IMR-90 (cell line): ENCODE results near the gene ERG. TPM values are rescaled to one million over a fixed set of nuclear protein-coding genes. Genes with fewer than 3 reads are reported as not detected.

Source experiments
- ATAC-seq: fragments of 200-7000 bp; cut with Tn5 transposase; 2 replicates; pipeline ENCODE4 v1.9.1; 2020; ENCODE audit warnings: low read depth, mild to moderate bottlenecking, moderate library complexity
- BruUV-seq: library from RNA; stranded (reverse); fragments of 400-500 nt; replicated peaks from 2 replicates; lab custom pipeline; 2021; lab: Mats Ljungman, UMichigan
- CTCF ChIA-PET: fragments of 300-600 bp; formaldehyde crosslinking; extraction: SDS; loops from one replicate; lab custom pipeline; 2021; ENCODE audit warnings: antibody characterized with exemption; lab: Yijun Ruan, JAX
- POLR2A ChIA-PET: fragments of 300-600 bp; sonication (Branson Sonifier 250); formaldehyde crosslinking; loops from one replicate; lab custom pipeline; 2022; ENCODE audit warnings: antibody characterized with exemption; ENCODE audit not compliant: unreplicated experiment; lab: Charles Lee
- DNase-seq: peaks from one replicate; pipeline ENCODE4 v3.0.0; 2013
- H2AFZ ChIP-seq: replicated peaks from 2 replicates; pipeline ENCODE3; 2013; ENCODE audit warnings: low read length, mild to moderate bottlenecking; ENCODE audit not compliant: poor library complexity
- H2AK5ac ChIP-seq: 2 replicates; pipeline ENCODE4 v1.6.1; 2013; ENCODE audit warnings: low read depth, low read length, inconsistent platforms
- H2AK9ac ChIP-seq: replicated peaks from 2 replicates; pipeline ENCODE3; 2013; ENCODE audit warnings: mild to moderate bottlenecking, low read depth, low read length, moderate library complexity; ENCODE audit not compliant: poor library complexity
- H2BK120ac ChIP-seq: 2 replicates; pipeline ENCODE4 v1.6.1; 2013; ENCODE audit warnings: low read depth, low read length, inconsistent platforms
- H2BK15ac ChIP-seq: 3 replicates; pipeline ENCODE4 v1.6.1; 2013; ENCODE audit warnings: low read depth, low read length, inconsistent platforms
- H2BK20ac ChIP-seq: 2 replicates; pipeline ENCODE4 v1.6.1; 2013; ENCODE audit warnings: low read depth, mild to moderate bottlenecking, inconsistent platforms, low read length, moderate library complexity
- H2BK5ac ChIP-seq: 2 replicates; pipeline ENCODE4 v1.6.1; 2013; ENCODE audit warnings: mild to moderate bottlenecking, low read depth, low read length, inconsistent platforms; ENCODE audit not compliant: poor library complexity, severe bottlenecking
- H3K14ac ChIP-seq: replicated peaks from 2 replicates; pipeline ENCODE4 v1.6.1; 2013; ENCODE audit warnings: low read depth, low read length, inconsistent platforms
- H3K18ac ChIP-seq: 2 replicates; pipeline ENCODE4 v1.6.1; 2013; ENCODE audit warnings: low read depth, low read length, control low read depth
- H3K23ac ChIP-seq: 2 replicates; pipeline ENCODE4 v1.6.1; 2013; ENCODE audit warnings: low read depth, low read length, inconsistent platforms
- H3K27ac ChIP-seq: 2 replicates; pipeline ENCODE4 v1.5.1; 2013; ENCODE audit warnings: mild to moderate bottlenecking, control low read depth, low read length; ENCODE audit not compliant: insufficient read depth
- H3K27me3 ChIP-seq: 2 replicates; pipeline ENCODE4 v1.6.1; 2013; ENCODE audit warnings: low read length; ENCODE audit not compliant: control insufficient read depth, insufficient read depth
- H3K36me3 ChIP-seq: 2 replicates; pipeline ENCODE4 v1.6.1; 2013; ENCODE audit warnings: low read length, mixed read lengths; ENCODE audit not compliant: control insufficient read depth, insufficient read depth
- H3K4ac ChIP-seq: 2 replicates; pipeline ENCODE4 v1.6.1; 2013; ENCODE audit warnings: low read depth, low read length, inconsistent platforms
- H3K4me1 ChIP-seq: 2 replicates; pipeline ENCODE4 v1.6.1; 2013; ENCODE audit warnings: low read length, mixed read lengths; ENCODE audit not compliant: control insufficient read depth, insufficient read depth
- H3K4me2 ChIP-seq: 2 replicates; pipeline ENCODE4 v1.6.1; 2013; ENCODE audit warnings: low read depth, mild to moderate bottlenecking, control low read depth, low read length, moderate library complexity
- H3K4me3 ChIP-seq: 2 replicates; pipeline ENCODE4 v1.5.1; 2013; ENCODE audit warnings: low read depth, mild to moderate bottlenecking, control low read depth, low read length, moderate library complexity; ENCODE audit not compliant: insufficient read depth
- H3K56ac ChIP-seq: 2 replicates; pipeline ENCODE4 v1.6.1; 2013; ENCODE audit warnings: low read length, inconsistent platforms; ENCODE audit not compliant: insufficient read depth; ENCODE audit errors: extremely low read depth
- H3K79me1 ChIP-seq, 2 experiments: 2 replicates each; pipeline ENCODE4 v1.6.1; 2013; ENCODE audit warnings: low read length in 2 of 2, inconsistent platforms in 1 of 2, low read depth in 1 of 2
- H3K9ac ChIP-seq: 2 replicates; pipeline ENCODE4 v1.6.1; 2013; ENCODE audit warnings: low read depth, low read length, control low read depth
- H3K9me1 ChIP-seq: 2 replicates; pipeline ENCODE4 v1.6.1; 2013; ENCODE audit warnings: low read length, inconsistent platforms; ENCODE audit not compliant: insufficient read depth
- H3K9me3 ChIP-seq: 2 replicates; pipeline ENCODE4 v1.6.1; 2013; ENCODE audit warnings: low read length; ENCODE audit not compliant: control insufficient read depth, insufficient read depth
- H4K20me1 ChIP-seq: 2 replicates; pipeline ENCODE4 v1.6.1; 2013; ENCODE audit warnings: low read length, inconsistent platforms; ENCODE audit not compliant: insufficient read depth
- H4K5ac ChIP-seq: 2 replicates; pipeline ENCODE4 v1.6.1; 2013; ENCODE audit warnings: mild to moderate bottlenecking, low read depth, low read length, control low read depth
- H4K8ac ChIP-seq, 2 experiments: 2 replicates each; pipeline ENCODE4 v1.6.1; 2013; ENCODE audit warnings: low read depth in 2 of 2, low read length in 2 of 2, control low read depth in 1 of 2, inconsistent platforms in 1 of 2
- H4K91ac ChIP-seq: 2 replicates; pipeline ENCODE4 v1.6.1; 2013; ENCODE audit warnings: low read depth, low read length, inconsistent platforms; ENCODE audit not compliant: insufficient read depth
- BHLHE40 ChIP-seq: fragments of 150-350 bp; IDR thresholded peaks from 2 replicates; pipeline ENCODE4 v1.6.1; 2016; ENCODE audit warnings: mild to moderate bottlenecking, low read depth, low read length
- CHD1 ChIP-seq: IDR thresholded peaks from 2 replicates; pipeline ENCODE4 v1.6.1; 2012; ENCODE audit warnings: low read depth, low read length, improper control_type of control experiment
- ELK1 ChIP-seq: fragments of 150-350 bp; IDR thresholded peaks from 2 replicates; pipeline ENCODE4 v1.6.1; 2016; ENCODE audit warnings: low read depth, mild to moderate bottlenecking, low read length, moderate library complexity, borderline replicate concordance
- FOS ChIP-seq: fragments of 150-350 bp; IDR thresholded peaks from 2 replicates; pipeline ENCODE4 v1.6.1; 2016; ENCODE audit warnings: low read depth, low read length
- MAFK ChIP-seq: IDR thresholded peaks from 2 replicates; pipeline ENCODE4 v1.6.1; 2012; ENCODE audit warnings: low read depth, low read length, improper control_type of control experiment
- MAZ ChIP-seq: IDR thresholded peaks from 2 replicates; pipeline ENCODE4 v1.6.1; 2012; ENCODE audit warnings: low read depth, mild to moderate bottlenecking, low read length, improper control_type of control experiment, moderate library complexity, borderline replicate concordance
- MXI1 ChIP-seq: IDR thresholded peaks from 2 replicates; pipeline ENCODE4 v1.6.1; 2012; ENCODE audit warnings: low read depth, mild to moderate bottlenecking, low read length, moderate library complexity, borderline replicate concordance
- NFE2L2 ChIP-seq: fragments of 150-350 bp; IDR thresholded peaks from 2 replicates; pipeline ENCODE4 v1.6.1; 2016; ENCODE audit warnings: low read depth, mild to moderate bottlenecking, low read length
- POLR2A ChIP-seq: IDR thresholded peaks from 2 replicates; pipeline ENCODE4 v1.6.1; 2012; ENCODE audit warnings: mild to moderate bottlenecking, low read depth, low read length
- RAD21 ChIP-seq: IDR thresholded peaks from 2 replicates; pipeline ENCODE4 v1.6.1; 2012; ENCODE audit warnings: low read length, improper control_type of control experiment
- RCOR1 ChIP-seq: IDR thresholded peaks from 2 replicates; pipeline ENCODE4 v1.6.1; 2012; ENCODE audit warnings: mild to moderate bottlenecking, low read length, improper control_type of control experiment; ENCODE audit not compliant: insufficient replicate concordance
- RFX5 ChIP-seq: IDR thresholded peaks from 2 replicates; pipeline ENCODE4 v1.8.0; 2012; ENCODE audit warnings: low read depth, mild to moderate bottlenecking, low read length, moderate library complexity
- SMC3 ChIP-seq: fragments of 150-350 bp; IDR thresholded peaks from 2 replicates; pipeline ENCODE4 v1.6.1; 2016; ENCODE audit warnings: low read depth, mild to moderate bottlenecking, antibody characterized with exemption, low read length, moderate library complexity
- USF2 ChIP-seq: fragments of 150-350 bp; IDR thresholded peaks from 2 replicates; pipeline ENCODE4 v1.6.1; 2017; ENCODE audit warnings: mild to moderate bottlenecking, antibody characterized with exemption, low read length, low read depth
- WGBS, 2 experiments: methylation state at CpG; one replicate each; pipeline versions ENCODE4 v1.1.5 to v1.1.7; 2013; ENCODE audit warnings: missing lambda C conversion rate in 2 of 2; ENCODE audit not compliant: insufficient read length in 1 of 2; ENCODE audit errors: extremely low coverage in 2 of 2; 5-methylcytosine and 5-hydroxymethylcytosine counted together
- dilution Hi-C: fragments of 300-500 bp; cut with HindIII; formaldehyde crosslinking; loops from one replicate; pipeline ENCODE4 v1.14.3; 2018; ENCODE audit warnings: low sequenced_read_pairs; ENCODE audit not compliant: unreplicated experiment
- in situ Hi-C: fragments of 300-500 bp; cut with MboI; formaldehyde crosslinking; loops from 3 replicates; pipeline ENCODE4 v1.14.3; 2019; ENCODE audit warnings: low sequenced_read_pairs, inconsistent platforms, mixed read lengths
- intact Hi-C: fragments of 100-400 bp; cut with micrococcal nuclease; formaldehyde crosslinking; loops from 2 replicates; pipeline ENCODE4 v1.10.0; 2022
- polyA plus RNA-seq, 3 experiments: library from polyadenylated mRNA; depleted of rRNA; stranded (reverse); fragments of >200 nt; gene quantifications; 2 replicates each; pipeline ENCODE4 v1.2.3, GENCODE V29; 2012; ENCODE audit warnings: low replicate concordance in 1 of 3
- total RNA-seq: library from RNA; depleted of rRNA; stranded (reverse); fragments of >200 nt; gene quantifications from 2 replicates; pipeline ENCODE4 v1.2.3, GENCODE V29; 2012
- TF ChIP-seq, protein P1 (sequence below): conservative IDR thresholded peaks from 2 replicates; pipeline ENCODE4 v1.5.1; 2012; ENCODE audit warnings: mild to moderate bottlenecking, low read depth, low read length, improper control_type of control experiment

ERG gene
- total and polyA plus RNA-seq, 2 of the 4 experiments (the other 2 are of a cell fraction) = not detected

- no TSS peak for BruUV-seq
- H4K8ac ChIP-seq = no peak overlapping the region
- no peak overlapping the region for H3K27ac ChIP-seq
- H3K14ac ChIP-seq = no peak overlapping the region
- POLR2A ChIA-PET = no interaction called here
- intact Hi-C loops = no loop called here
- no peak overlapping the region for H3K56ac ChIP-seq
- DNase-seq (no peak), ATAC-seq (no peak)
- no peak overlapping the region for H2BK20ac ChIP-seq
- in situ Hi-C loops = no loop called here
- no peak overlapping the region for H2BK5ac ChIP-seq
- H3K9ac ChIP-seq = no peak overlapping the region
- no peak overlapping the region for H2AFZ ChIP-seq
- H3K36me3 ChIP-seq = no peaks in the 10 kb centered on the region
- H3K9me1 ChIP-seq = no peaks in the 10 kb centered on the region
- CTCF ChIA-PET = no interaction called here
- H4K5ac ChIP-seq = no peak overlapping the region
- no peaks in the 10 kb centered on the region for H3K9me3 ChIP-seq
- no peak overlapping the region for H2BK15ac ChIP-seq
- no peak overlapping the region for H3K4me2 ChIP-seq
- H3K23ac ChIP-seq = no peak overlapping the region
- no peaks in the 10 kb centered on the region for H4K20me1 ChIP-seq
- no peaks in the 10 kb centered on the region for H3K4me1 ChIP-seq
- no peak overlapping the region for H2AK9ac ChIP-seq
- H2AK5ac ChIP-seq = no peak overlapping the region
- H3K18ac ChIP-seq = no peak overlapping the region
- TF ChIP-seq ELK1 (no peak), MAZ (no peak), BHLHE40 (no peak), RCOR1 (no peak), SMC3 (no peak), POLR2A (no peak), MAFK (no peak), FOS (no peak), NFE2L2 (no peak), CHD1 (no peak), MXI1 (no peak), USF2 (no peak), RFX5 (no peak), RAD21 (no peak)
- TF ChIP-seq, protein P1, sequence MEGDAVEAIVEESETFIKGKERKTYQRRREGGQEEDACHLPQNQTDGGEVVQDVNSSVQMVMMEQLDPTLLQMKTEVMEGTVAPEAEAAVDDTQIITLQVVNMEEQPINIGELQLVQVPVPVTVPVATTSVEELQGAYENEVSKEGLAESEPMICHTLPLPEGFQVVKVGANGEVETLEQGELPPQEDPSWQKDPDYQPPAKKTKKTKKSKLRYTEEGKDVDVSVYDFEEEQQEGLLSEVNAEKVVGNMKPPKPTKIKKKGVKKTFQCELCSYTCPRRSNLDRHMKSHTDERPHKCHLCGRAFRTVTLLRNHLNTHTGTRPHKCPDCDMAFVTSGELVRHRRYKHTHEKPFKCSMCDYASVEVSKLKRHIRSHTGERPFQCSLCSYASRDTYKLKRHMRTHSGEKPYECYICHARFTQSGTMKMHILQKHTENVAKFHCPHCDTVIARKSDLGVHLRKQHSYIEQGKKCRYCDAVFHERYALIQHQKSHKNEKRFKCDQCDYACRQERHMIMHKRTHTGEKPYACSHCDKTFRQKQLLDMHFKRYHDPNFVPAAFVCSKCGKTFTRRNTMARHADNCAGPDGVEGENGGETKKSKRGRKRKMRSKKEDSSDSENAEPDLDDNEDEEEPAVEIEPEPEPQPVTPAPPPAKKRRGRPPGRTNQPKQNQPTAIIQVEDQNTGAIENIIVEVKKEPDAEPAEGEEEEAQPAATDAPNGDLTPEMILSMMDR = no peak
- no peak overlapping the region for H3K4ac ChIP-seq
- peaks cover 6% of the 10 kb centered on the region for H3K27me3 ChIP-seq
- no peaks in the 10 kb centered on the region for H3K79me1 ChIP-seq
- WGBS, 2 experiments = 73% methylated on average over 2 of the region's 5 CpGs; no CpG with 5 or more reads in 1 of the 2 experiments
- H3K4me3 ChIP-seq = no peak overlapping the region
- no peak overlapping the region for H4K91ac ChIP-seq
- dilution Hi-C loops = no loop called here
- H2BK120ac ChIP-seq = no peak overlapping the region
Observed at GRCh38 chr21:38422082-38422481, 76.2 kb downstream of the ERG start.
